ENCODE results near the gene TMEM87A.

TMEM87A gene

DNA sequence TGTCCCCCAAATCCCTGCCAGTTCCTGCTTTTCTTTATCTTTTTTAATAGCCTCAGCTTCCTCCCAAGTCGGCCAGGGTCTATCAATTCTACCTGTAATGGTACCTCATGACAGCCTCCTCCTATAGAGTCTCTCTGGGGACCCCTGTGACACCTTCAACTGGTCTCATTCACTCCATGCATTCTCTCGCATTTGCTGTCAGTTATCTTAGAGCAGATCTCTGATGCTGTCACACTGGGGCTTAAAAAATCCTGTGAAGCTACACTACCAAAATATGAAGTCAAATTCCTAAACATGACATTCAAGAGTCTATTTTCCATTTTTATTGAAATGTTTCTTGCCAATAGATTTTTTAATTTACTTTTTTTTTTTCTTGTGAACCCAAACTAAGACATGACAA is 70.6 kb downstream of the TMEM87A start:
- no peak overlapping the region for H3K4me2 ChIP-seq (ENCODE audit: low read length)
- no peaks in the 10 kb centered on the region for H3K79me2 ChIP-seq (ENCODE audit: control insufficient read depth, insufficient read depth, low read length)
- H3K4me3 ChIP-seq (ENCODE audit: low read length), result no peak overlapping the region
- peaks cover 10% of the 10 kb centered on the region for H3K79me1 ChIP-seq (ENCODE audit: low read length)
- no peaks in the 10 kb centered on the region for H3K36me3 ChIP-seq (ENCODE audit: control insufficient read depth, insufficient read depth, low read length)
- H3K27me3 ChIP-seq (ENCODE audit: insufficient read depth, low read length, poor library complexity), result no peaks in the 10 kb centered on the region
- no peak overlapping the region for H3K9ac ChIP-seq (ENCODE audit: low read length)
- no peak overlapping the region for H2BK120ac ChIP-seq (ENCODE audit: low read depth, low read length)
- H3K27ac ChIP-seq (ENCODE audit: low read depth, low read length), result no peak overlapping the region
- no peak overlapping the region for H2BK15ac ChIP-seq (replicated peaks; ENCODE audit: low read depth)
- peak; percentile 10 for DNase-seq
- no peak overlapping the region for H3K18ac ChIP-seq (ENCODE audit: low read length)
- peaks cover 2% of the 10 kb centered on the region for H3K4me1 ChIP-seq (ENCODE audit: control insufficient read depth, low read depth, low read length)
- no peak overlapping the region for H2AK5ac ChIP-seq (ENCODE audit: low read length)
- H3K56ac ChIP-seq (ENCODE audit: low read length), result no peak overlapping the region
- WGBS (ENCODE audit: extremely low coverage, insufficient coverage, low lambda C conversion rate), result no CpG with 5 or more reads among the region's 2 CpGs
- no peak overlapping the region for H3K4ac ChIP-seq (ENCODE audit: low read depth, low read length)
- H3K23ac ChIP-seq (ENCODE audit: low read length), result no peak overlapping the region
- H4K8ac ChIP-seq (ENCODE audit: low read depth, low read length), result no peak overlapping the region
- no peak overlapping the region for H4K5ac ChIP-seq (ENCODE audit: low read length)
- H2BK5ac ChIP-seq (ENCODE audit: low read length), result no peak overlapping the region

GRCh38 chr15:42201801-42202200 is 71.4 kb downstream of the TMEM87A start:
- Histone ChIP-seq H3K18ac (ENCODE audit: low read length) (no peak overlapping the region), H3K23ac (ENCODE audit: low read length) (no peak overlapping the region), H3K4me3 (ENCODE audit: low read length) (no peak overlapping the region), H4K8ac (ENCODE audit: low read depth, low read length) (no peak overlapping the region), H4K5ac (ENCODE audit: low read length) (no peak overlapping the region), H2BK5ac (ENCODE audit: low read length) (no peak overlapping the region), H3K27me3 (ENCODE audit: insufficient read depth, low read length, poor library complexity) (no peaks in the 10 kb centered on the region), H3K36me3 (ENCODE audit: control insufficient read depth, insufficient read depth, low read length) (no peaks in the 10 kb centered on the region), H2BK15ac (replicated peaks; ENCODE audit: low read depth) (no peak overlapping the region), H2BK120ac (ENCODE audit: low read depth, low read length) (no peak overlapping the region), H3K79me1 (ENCODE audit: low read length) (peaks cover 8% of the 10 kb centered on the region), H2AK5ac (ENCODE audit: low read length) (no peak overlapping the region), H3K79me2 (ENCODE audit: control insufficient read depth, insufficient read depth, low read length) (no peaks in the 10 kb centered on the region), H3K4ac (ENCODE audit: low read depth, low read length) (no peak overlapping the region), H3K4me2 (ENCODE audit: low read length) (no peak overlapping the region), H3K4me1 (ENCODE audit: control insufficient read depth, low read depth, low read length) (no peaks in the 10 kb centered on the region), H3K56ac (ENCODE audit: low read length) (no peak overlapping the region), H3K9ac (ENCODE audit: low read length) (no peak overlapping the region), H3K27ac (ENCODE audit: low read depth, low read length) (no peak overlapping the region)
- no peak for DNase-seq
- no CpG with 5 or more reads among the region's 1 CpG for WGBS (ENCODE audit: extremely low coverage, insufficient coverage, low lambda C conversion rate)

GRCh38 chr15:42199126-42199525 is 74.1 kb downstream of the TMEM87A start:
- H3K27me3 ChIP-seq (ENCODE audit: insufficient read depth, low read length, poor library complexity), result no peaks in the 10 kb centered on the region
- H3K27ac ChIP-seq (ENCODE audit: low read depth, low read length), result no peak overlapping the region
- H3K79me1 ChIP-seq (ENCODE audit: low read length), result peaks cover 2% of the 10 kb centered on the region
- no peak overlapping the region for H4K5ac ChIP-seq (ENCODE audit: low read length)
- H4K8ac ChIP-seq (ENCODE audit: low read depth, low read length), result no peak overlapping the region
- no peak overlapping the region for H3K23ac ChIP-seq (ENCODE audit: low read length)
- H2BK15ac ChIP-seq (replicated peaks; ENCODE audit: low read depth), result no peak overlapping the region
- H2AK5ac ChIP-seq (ENCODE audit: low read length), result no peak overlapping the region
- no peak overlapping the region for H2BK5ac ChIP-seq (ENCODE audit: low read length)
- H3K79me2 ChIP-seq (ENCODE audit: control insufficient read depth, insufficient read depth, low read length), result no peaks in the 10 kb centered on the region
- no peaks in the 10 kb centered on the region for H3K36me3 ChIP-seq (ENCODE audit: control insufficient read depth, insufficient read depth, low read length)
- H3K56ac ChIP-seq (ENCODE audit: low read length), result no peak overlapping the region
- H3K4me1 ChIP-seq (ENCODE audit: control insufficient read depth, low read depth, low read length), result no peaks in the 10 kb centered on the region
- no CpG with 5 or more reads among the region's 5 CpGs for WGBS (ENCODE audit: extremely low coverage, insufficient coverage, low lambda C conversion rate)
- H3K4ac ChIP-seq (ENCODE audit: low read depth, low read length), result no peak overlapping the region
- no peak overlapping the region for H3K9ac ChIP-seq (ENCODE audit: low read length)
- no peak for DNase-seq
- no peak overlapping the region for H3K4me3 ChIP-seq (ENCODE audit: low read length)
- no peak overlapping the region for H3K18ac ChIP-seq (ENCODE audit: low read length)
- no peak overlapping the region for H3K4me2 ChIP-seq (ENCODE audit: low read length)
- no peak overlapping the region for H2BK120ac ChIP-seq (ENCODE audit: low read depth, low read length)

DNA sequence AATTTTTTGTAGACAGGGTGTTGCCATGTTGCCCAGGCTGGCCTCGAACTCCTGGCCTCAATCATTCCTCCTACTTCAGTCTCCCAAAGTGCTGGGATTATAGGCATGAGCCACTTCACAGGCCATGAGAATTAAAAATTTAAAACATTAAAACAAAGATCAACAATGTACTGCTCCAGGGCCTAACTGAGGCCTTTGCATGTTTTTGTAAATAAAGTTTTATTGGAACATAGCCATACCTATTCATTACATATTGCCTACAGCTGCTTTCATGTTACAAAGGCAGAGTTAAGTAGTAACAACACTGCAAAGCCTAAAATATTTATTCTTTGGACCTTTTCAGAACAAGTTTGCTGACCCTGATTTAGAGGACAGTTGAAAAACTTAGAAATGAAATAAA is 74.7 kb downstream of the TMEM87A start:
- no peak overlapping the region for H2BK5ac ChIP-seq (ENCODE audit: low read length)
- no peak overlapping the region for H3K9ac ChIP-seq (ENCODE audit: low read length)
- no peak overlapping the region for H2BK120ac ChIP-seq (ENCODE audit: low read depth, low read length)
- H3K56ac ChIP-seq (ENCODE audit: low read length), result no peak overlapping the region
- no peak overlapping the region for H2BK15ac ChIP-seq (replicated peaks; ENCODE audit: low read depth)
- no peak overlapping the region for H3K4me2 ChIP-seq (ENCODE audit: low read length)
- no peak for DNase-seq
- no peak overlapping the region for H3K23ac ChIP-seq (ENCODE audit: low read length)
- H3K27me3 ChIP-seq (ENCODE audit: insufficient read depth, low read length, poor library complexity), result no peaks in the 10 kb centered on the region
- no peak overlapping the region for H3K18ac ChIP-seq (ENCODE audit: low read length)
- no peak overlapping the region for H4K8ac ChIP-seq (ENCODE audit: low read depth, low read length)
- no peaks in the 10 kb centered on the region for H3K79me1 ChIP-seq (ENCODE audit: low read length)
- H2AK5ac ChIP-seq (ENCODE audit: low read length), result no peak overlapping the region
- H4K5ac ChIP-seq (ENCODE audit: low read length), result no peak overlapping the region
- no peak overlapping the region for H3K27ac ChIP-seq (ENCODE audit: low read depth, low read length)
- H3K4ac ChIP-seq (ENCODE audit: low read depth, low read length), result no peak overlapping the region
- WGBS (ENCODE audit: extremely low coverage, insufficient coverage, low lambda C conversion rate), result no CpG with 5 or more reads among the region's 1 CpG
- H3K4me1 ChIP-seq (ENCODE audit: control insufficient read depth, low read depth, low read length), result no peaks in the 10 kb centered on the region
- no peaks in the 10 kb centered on the region for H3K79me2 ChIP-seq (ENCODE audit: control insufficient read depth, insufficient read depth, low read length)
- H3K36me3 ChIP-seq (ENCODE audit: control insufficient read depth, insufficient read depth, low read length), result no peaks in the 10 kb centered on the region
- no peak overlapping the region for H3K4me3 ChIP-seq (ENCODE audit: low read length)

DNA sequence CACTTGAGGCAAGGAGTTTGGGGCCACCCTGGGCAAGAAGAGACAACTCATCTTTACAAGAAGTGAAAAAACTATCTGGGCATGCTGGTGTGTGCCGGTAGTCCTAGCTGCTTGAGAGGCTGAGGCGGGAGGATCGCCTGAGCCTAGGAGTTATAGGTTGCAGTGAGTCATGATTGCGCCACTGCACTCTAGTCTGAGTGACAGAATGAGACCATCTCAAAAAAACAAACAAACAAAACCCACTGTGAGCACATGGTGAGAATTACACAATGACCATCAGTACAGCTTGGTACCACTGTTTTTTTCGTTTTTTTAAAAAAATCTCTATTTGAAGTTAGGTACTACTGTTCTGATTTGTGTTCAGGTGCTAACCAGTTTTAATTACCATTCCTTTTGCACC is 78.7 kb downstream of the TMEM87A start:
- H3K56ac ChIP-seq (ENCODE audit: low read length), result no peak overlapping the region
- H3K27ac ChIP-seq (ENCODE audit: low read depth, low read length), result no peak overlapping the region
- H3K4ac ChIP-seq (ENCODE audit: low read depth, low read length), result no peak overlapping the region
- no peak overlapping the region for H2AK5ac ChIP-seq (ENCODE audit: low read length)
- no peaks in the 10 kb centered on the region for H3K27me3 ChIP-seq (ENCODE audit: insufficient read depth, low read length, poor library complexity)
- H3K9ac ChIP-seq (ENCODE audit: low read length), result no peak overlapping the region
- no peak overlapping the region for H2BK5ac ChIP-seq (ENCODE audit: low read length)
- WGBS (ENCODE audit: extremely low coverage, insufficient coverage, low lambda C conversion rate), result no CpG with 5 or more reads among the region's 5 CpGs
- no peaks in the 10 kb centered on the region for H3K79me1 ChIP-seq (ENCODE audit: low read length)
- no peaks in the 10 kb centered on the region for H3K4me1 ChIP-seq (ENCODE audit: control insufficient read depth, low read depth, low read length)
- H4K5ac ChIP-seq (ENCODE audit: low read length), result no peak overlapping the region
- no peaks in the 10 kb centered on the region for H3K36me3 ChIP-seq (ENCODE audit: control insufficient read depth, insufficient read depth, low read length)
- no peak overlapping the region for H3K4me2 ChIP-seq (ENCODE audit: low read length)
- no peak overlapping the region for H3K4me3 ChIP-seq (ENCODE audit: low read length)
- peak; percentile 39 for DNase-seq
- no peak overlapping the region for H3K23ac ChIP-seq (ENCODE audit: low read length)
- H2BK15ac ChIP-seq (replicated peaks; ENCODE audit: low read depth), result no peak overlapping the region
- H2BK120ac ChIP-seq (ENCODE audit: low read depth, low read length), result no peak overlapping the region
- no peak overlapping the region for H3K18ac ChIP-seq (ENCODE audit: low read length)
- no peak overlapping the region for H4K8ac ChIP-seq (ENCODE audit: low read depth, low read length)
- H3K79me2 ChIP-seq (ENCODE audit: control insufficient read depth, insufficient read depth, low read length), result no peaks in the 10 kb centered on the region

- no peak overlapping the region for H4K5ac ChIP-seq (ENCODE audit: low read length)
- H3K18ac ChIP-seq (ENCODE audit: low read length), result no peak overlapping the region
- H3K9ac ChIP-seq (ENCODE audit: low read length), result no peak overlapping the region
- H2BK5ac ChIP-seq (ENCODE audit: low read length), result no peak overlapping the region
- H2BK15ac ChIP-seq (replicated peaks; ENCODE audit: low read depth), result no peak overlapping the region
- no peaks in the 10 kb centered on the region for H3K79me1 ChIP-seq (ENCODE audit: low read length)
- no peak overlapping the region for H4K8ac ChIP-seq (ENCODE audit: low read depth, low read length)
- H2BK120ac ChIP-seq (ENCODE audit: low read depth, low read length), result no peak overlapping the region
- H3K4me2 ChIP-seq (ENCODE audit: low read length), result no peak overlapping the region
- H3K4me3 ChIP-seq (ENCODE audit: low read length), result no peak overlapping the region
- H3K79me2 ChIP-seq (ENCODE audit: control insufficient read depth, insufficient read depth, low read length), result no peaks in the 10 kb centered on the region
- H3K23ac ChIP-seq (ENCODE audit: low read length), result no peak overlapping the region
- H2AK5ac ChIP-seq (ENCODE audit: low read length), result no peak overlapping the region
- WGBS (ENCODE audit: extremely low coverage, insufficient coverage, low lambda C conversion rate), result no CpG with 5 or more reads among the region's 3 CpGs
- H3K27me3 ChIP-seq (ENCODE audit: insufficient read depth, low read length, poor library complexity), result no peaks in the 10 kb centered on the region
- DNase-seq, result no peak
- H3K4me1 ChIP-seq (ENCODE audit: control insufficient read depth, low read depth, low read length), result no peaks in the 10 kb centered on the region
- no peak overlapping the region for H3K56ac ChIP-seq (ENCODE audit: low read length)
- no peak overlapping the region for H3K27ac ChIP-seq (ENCODE audit: low read depth, low read length)
- no peaks in the 10 kb centered on the region for H3K36me3 ChIP-seq (ENCODE audit: control insufficient read depth, insufficient read depth, low read length)
- no peak overlapping the region for H3K4ac ChIP-seq (ENCODE audit: low read depth, low read length)
Measured at GRCh38 chr15:42193383-42193782, 79.8 kb downstream of the TMEM87A start.

Data from mesendoderm (in vitro differentiated cells).